Spinal cord (tissue), 10 donors: ENCODE data around the gene ATG7. TPM values are rescaled to one million over a fixed set of nuclear protein-coding genes. Genes with fewer than 3 reads are reported as not detected.
A peak's percentile ranks its signal among the peaks of the same experiment; 100 is the strongest.
"Not testable (repeated sequence)": the region's sequence is repeated elsewhere in the genome, so short reads cannot be mapped to it uniquely, and the experiment has no call there.

Source experiments
- DNase-seq, 6 donors: peaks; one replicate each; pipeline versions ENCODE4 v3.0.0 to v3.0.0-alpha.2; 2013 to 2015; ENCODE audit warnings: low spot score in 6 of 6, low read depth in 4 of 6
- H3K27ac ChIP-seq: one replicate; pipeline ENCODE4 v1.5.1; 2013; ENCODE audit warnings: low read depth, low read length, control low read depth
- H3K27me3 ChIP-seq: one replicate; pipeline ENCODE4 v1.6.1; 2013; ENCODE audit warnings: low read length; ENCODE audit not compliant: control insufficient read depth, insufficient read depth
- H3K36me3 ChIP-seq: one replicate; pipeline ENCODE4 v1.6.1; 2013; ENCODE audit warnings: low read length; ENCODE audit not compliant: control insufficient read depth, insufficient read depth
- H3K4me1 ChIP-seq: one replicate; pipeline ENCODE4 v1.6.1; 2013; ENCODE audit warnings: low read length; ENCODE audit not compliant: control insufficient read depth, insufficient read depth
- H3K4me3 ChIP-seq: one replicate; pipeline ENCODE4 v1.5.1; 2013; ENCODE audit warnings: low read depth, low read length, control low read depth
- H3K9me3 ChIP-seq: one replicate; pipeline ENCODE4 v1.6.1; 2013; ENCODE audit warnings: low read length; ENCODE audit not compliant: control insufficient read depth, insufficient read depth
- WGBS: methylation state at CpG from one replicate; pipeline ENCODE4 v1.1.5; 2013; ENCODE audit warnings: missing lambda C conversion rate; ENCODE audit not compliant: insufficient coverage; 5-methylcytosine and 5-hydroxymethylcytosine counted together
- polyA plus RNA-seq, 2 donors: library from polyadenylated mRNA; unstranded; fragments of 120-200 nt; gene quantifications; one replicate each; pipeline ENCODE4 v1.2.1, GENCODE V29; 2013; ENCODE audit not compliant: insufficient read length in 2 of 2
- total RNA-seq, 2 donors: library from RNA; depleted of rRNA in 1 of 2; stranded (reverse); fragments of 120-200 nt in 1 of 2; fragments of >200 nt in 1 of 2; gene quantifications; one replicate each; pipeline versions ENCODE4 v1.2.3 to v1.2.4, GENCODE V29; 2013 to 2014
- donor health status: healthy.

Gene ATG7
- total and polyA plus RNA-seq, 4 donors, result 18.2 to 48.0 (median 26.4) TPM

DNA sequence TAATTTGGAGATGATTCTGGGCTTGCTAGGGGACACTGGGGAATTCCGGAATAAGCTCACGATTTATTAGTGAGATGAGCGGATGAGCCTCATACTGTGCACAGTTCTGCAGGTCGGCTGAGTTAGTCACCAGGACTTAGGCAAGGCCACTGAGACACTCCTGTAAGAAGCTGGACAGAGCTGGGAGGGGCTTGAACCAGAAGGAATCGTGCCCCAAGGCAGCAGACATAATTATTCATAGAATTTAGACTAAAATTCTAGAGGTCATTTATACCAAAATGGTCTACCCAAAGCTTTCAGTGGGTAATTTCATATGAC lies 250.2 kb downstream of the ATG7 start:
- no peak overlapping the region for H3K27ac ChIP-seq
- no peak overlapping the region for H3K4me3 ChIP-seq
- DNase-seq, result no peak
- 85% methylated on average over 4 of the region's 5 CpGs for WGBS
- H3K36me3 ChIP-seq, result no peaks in the 10 kb centered on the region
- peaks cover 1% of the 10 kb centered on the region for H3K9me3 ChIP-seq
- peaks cover 6% of the 10 kb centered on the region for H3K4me1 ChIP-seq
- no peaks in the 10 kb centered on the region for H3K27me3 ChIP-seq

DNA sequence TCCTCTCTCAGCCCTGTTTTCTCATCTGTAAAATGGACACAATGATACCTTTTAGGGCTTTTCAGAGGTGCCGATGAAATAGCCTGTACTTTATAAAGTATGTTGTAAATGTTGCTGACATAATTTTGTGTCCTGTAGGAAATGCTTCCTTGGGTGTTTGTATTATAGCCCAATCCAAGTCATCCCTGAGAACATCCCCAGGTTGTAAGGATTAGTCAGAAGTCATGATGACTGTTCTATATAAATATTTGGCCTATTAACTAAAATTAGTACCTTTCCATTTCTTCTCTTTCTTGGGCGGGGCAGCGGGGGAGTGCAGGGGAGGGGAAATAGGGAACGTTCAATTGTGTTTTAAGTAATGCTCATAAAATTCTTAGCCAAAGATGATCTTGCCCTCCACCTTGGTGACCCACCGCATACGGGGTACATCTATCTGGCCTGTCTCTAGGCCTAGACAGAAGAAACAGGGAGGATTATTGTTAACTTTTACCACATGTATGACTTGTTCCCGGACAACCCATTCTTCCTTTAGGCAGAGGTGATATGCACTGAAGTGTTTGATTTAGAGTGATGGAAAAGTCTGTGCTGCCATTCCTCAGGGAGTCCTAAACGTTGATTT lies 250.9 kb downstream of the ATG7 start:
- peaks cover 6% of the 10 kb centered on the region for H3K4me1 ChIP-seq
- H3K9me3 ChIP-seq, result peaks cover 1% of the 10 kb centered on the region
- no peak for DNase-seq
- no peak overlapping the region for H3K4me3 ChIP-seq
- H3K27ac ChIP-seq, result peak overlapping the region; percentile 67
- no peaks in the 10 kb centered on the region for H3K36me3 ChIP-seq
- H3K27me3 ChIP-seq, result no peaks in the 10 kb centered on the region
- 0% methylated on average over 1 of the region's 8 CpGs for WGBS

DNA sequence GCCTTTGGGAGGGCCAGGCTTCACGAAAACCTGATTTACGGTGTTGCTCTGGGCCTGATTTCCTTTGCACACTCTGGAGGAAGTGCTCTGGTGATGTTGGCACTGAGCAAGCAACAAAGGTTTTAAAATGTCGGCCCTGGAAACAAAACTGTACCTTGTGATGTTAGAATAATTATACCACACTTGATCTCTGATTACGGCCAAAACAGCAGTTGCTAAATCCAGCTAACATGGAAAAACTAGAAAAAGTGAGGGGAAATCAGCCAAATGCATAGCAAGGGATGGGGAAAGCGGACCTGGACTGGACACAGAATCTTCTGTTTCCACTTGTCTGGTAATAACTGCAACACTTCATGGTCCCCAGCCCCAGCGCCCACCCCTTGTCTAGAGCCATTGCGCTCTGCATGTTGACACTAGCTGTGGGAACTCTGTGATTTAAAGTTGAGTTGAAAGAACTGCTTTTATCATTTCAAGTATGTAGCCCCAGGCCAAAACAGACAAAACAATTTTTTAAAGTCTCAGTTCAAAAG lies 251.4 kb downstream of the ATG7 start:
- H3K27me3 ChIP-seq, result no peaks in the 10 kb centered on the region
- 55% methylated on average over 2 of the region's 7 CpGs for WGBS
- DNase-seq, result peak in 2 of 6 donors; percentile 62 to 63

DNA sequence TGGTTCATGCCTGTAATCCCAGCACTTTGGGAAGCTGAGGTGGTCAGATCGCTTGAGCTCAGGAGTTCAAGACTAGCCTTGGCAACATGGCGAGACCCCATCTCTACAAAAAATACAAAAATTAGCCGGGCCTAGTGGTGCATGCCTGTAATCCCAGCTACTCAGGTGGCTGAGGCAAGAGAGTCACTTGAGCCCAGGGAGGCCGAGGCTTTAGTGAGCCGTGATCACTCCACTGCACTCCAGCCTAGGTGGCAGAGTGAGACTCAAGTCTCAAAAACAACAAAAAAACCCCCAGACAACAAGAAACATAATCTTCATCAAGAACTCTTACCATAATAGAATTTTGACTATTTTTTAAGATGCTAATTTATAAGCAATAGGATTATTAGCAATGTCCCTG lies 253.9 kb downstream of the ATG7 start:
- H3K27ac ChIP-seq, H3K9me3 ChIP-seq, DNase-seq, H3K27me3 ChIP-seq, H3K36me3 ChIP-seq, H3K4me3 ChIP-seq: not testable (repeated sequence)
- peaks cover 23% of the 10 kb centered on the region for H3K4me1 ChIP-seq
- 96% methylated on average over 5 of the region's 5 CpGs for WGBS

More for the DNA sequence above, 251.4 kb downstream of the ATG7 start:
- Histone ChIP-seq H3K4me1 (peaks cover 6% of the 10 kb centered on the region), H3K4me3 (no peak overlapping the region), H3K36me3 (no peaks in the 10 kb centered on the region), H3K27ac (peak overlapping the region; percentile 67), H3K9me3 (peaks cover 1% of the 10 kb centered on the region)

DNA sequence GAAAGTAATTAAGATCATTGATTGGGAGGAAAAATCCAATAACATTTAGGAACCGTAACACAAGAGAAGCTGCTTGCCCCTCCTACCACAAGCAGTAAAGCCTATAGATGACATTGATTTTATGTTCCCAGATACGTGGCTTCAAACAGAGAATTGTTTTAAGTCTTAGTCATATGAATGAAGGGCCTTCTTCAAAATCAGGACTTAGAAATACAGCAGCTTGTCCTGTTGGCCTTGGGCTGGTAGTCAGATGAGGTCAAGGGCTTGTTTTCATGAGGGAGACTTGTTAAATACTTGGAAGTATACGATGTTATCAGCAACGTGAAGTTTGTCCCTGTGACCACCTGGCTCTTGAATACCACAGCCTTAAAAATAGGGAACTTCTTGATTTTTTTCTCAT lies 257.1 kb downstream of the ATG7 start:
- Histone ChIP-seq H3K27ac (no peak overlapping the region), H3K27me3 (no peaks in the 10 kb centered on the region), H3K4me3 (no peak overlapping the region), H3K36me3 (no peaks in the 10 kb centered on the region), H3K4me1 (peaks cover 29% of the 10 kb centered on the region), H3K9me3 (peaks cover 1% of the 10 kb centered on the region)
- WGBS, result 90% methylated on average over 2 of the region's 4 CpGs
- DNase-seq, result no peak

DNA sequence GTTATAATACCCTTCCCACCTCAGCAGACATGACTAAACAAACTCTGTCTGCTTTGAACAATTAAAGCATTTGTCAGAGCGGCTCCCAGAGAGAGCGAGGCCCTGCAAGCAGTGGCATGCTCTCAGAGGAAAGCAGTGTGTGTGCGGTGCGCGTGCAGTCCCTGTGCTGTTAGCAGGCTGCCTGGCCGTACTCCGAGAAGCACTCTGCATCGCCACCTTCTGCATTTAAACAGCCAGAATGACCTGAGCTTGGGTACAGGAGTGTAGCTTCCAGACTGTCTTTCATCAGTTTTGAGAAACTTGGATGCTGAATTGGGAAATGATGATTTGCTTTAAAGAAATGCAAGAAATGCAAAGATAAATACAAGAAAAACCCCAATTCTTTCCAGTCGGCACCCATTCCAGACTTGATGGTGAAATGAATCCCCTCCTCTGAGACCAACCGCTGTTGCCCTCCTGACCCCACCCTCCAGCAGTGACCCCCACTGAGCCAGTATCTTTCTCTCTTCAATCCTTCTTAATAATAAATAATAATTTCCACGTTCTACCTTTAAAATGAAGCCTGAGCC lies 258.0 kb downstream of the ATG7 start:
- 33% methylated on average over 10 of the region's 11 CpGs for WGBS
- no peaks in the 10 kb centered on the region for H3K36me3 ChIP-seq
- H3K9me3 ChIP-seq, result peaks cover 1% of the 10 kb centered on the region
- peak overlapping the region; percentile 61 for H3K27ac ChIP-seq
- DNase-seq, result peak in 2 of 6 donors; percentile 83 to 84
- peaks cover 39% of the 10 kb centered on the region for H3K4me1 ChIP-seq
- no peaks in the 10 kb centered on the region for H3K27me3 ChIP-seq
- H3K4me3 ChIP-seq, result no peak overlapping the region

DNA sequence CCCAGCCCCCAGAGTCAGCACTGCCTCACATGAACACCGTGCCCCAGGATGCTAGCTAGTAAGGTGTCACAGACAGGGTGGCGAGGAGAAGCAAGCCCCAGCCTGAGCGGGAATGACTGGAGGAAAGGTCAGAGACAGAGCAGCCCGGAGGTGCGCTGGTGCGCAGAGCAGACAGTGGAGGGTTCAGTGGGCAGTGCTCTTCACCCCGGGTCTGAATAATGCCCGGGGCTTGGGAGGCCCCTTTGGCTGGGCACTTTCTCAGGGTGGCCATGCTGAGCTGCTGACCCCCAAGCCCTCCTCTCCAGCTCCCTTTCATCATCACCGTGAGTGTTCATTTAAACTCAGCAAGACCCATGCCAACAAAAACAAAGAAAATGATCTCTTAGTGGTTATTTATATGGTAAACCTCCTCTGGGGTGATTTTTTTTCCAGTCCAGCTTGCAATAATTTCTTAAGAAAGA lies 260.8 kb downstream of the ATG7 start:
- H3K9me3 ChIP-seq, result no peaks in the 10 kb centered on the region
- no peaks in the 10 kb centered on the region for H3K27me3 ChIP-seq
- H3K36me3 ChIP-seq, result no peaks in the 10 kb centered on the region
- no peak overlapping the region for H3K4me3 ChIP-seq
- WGBS, result 58% methylated on average over 6 of the region's 9 CpGs
- peak in 1 of 6 donors; percentile 61 for DNase-seq
- H3K27ac ChIP-seq, result peak overlapping the region; percentile 75
- H3K4me1 ChIP-seq, result peaks cover 41% of the 10 kb centered on the region

DNA sequence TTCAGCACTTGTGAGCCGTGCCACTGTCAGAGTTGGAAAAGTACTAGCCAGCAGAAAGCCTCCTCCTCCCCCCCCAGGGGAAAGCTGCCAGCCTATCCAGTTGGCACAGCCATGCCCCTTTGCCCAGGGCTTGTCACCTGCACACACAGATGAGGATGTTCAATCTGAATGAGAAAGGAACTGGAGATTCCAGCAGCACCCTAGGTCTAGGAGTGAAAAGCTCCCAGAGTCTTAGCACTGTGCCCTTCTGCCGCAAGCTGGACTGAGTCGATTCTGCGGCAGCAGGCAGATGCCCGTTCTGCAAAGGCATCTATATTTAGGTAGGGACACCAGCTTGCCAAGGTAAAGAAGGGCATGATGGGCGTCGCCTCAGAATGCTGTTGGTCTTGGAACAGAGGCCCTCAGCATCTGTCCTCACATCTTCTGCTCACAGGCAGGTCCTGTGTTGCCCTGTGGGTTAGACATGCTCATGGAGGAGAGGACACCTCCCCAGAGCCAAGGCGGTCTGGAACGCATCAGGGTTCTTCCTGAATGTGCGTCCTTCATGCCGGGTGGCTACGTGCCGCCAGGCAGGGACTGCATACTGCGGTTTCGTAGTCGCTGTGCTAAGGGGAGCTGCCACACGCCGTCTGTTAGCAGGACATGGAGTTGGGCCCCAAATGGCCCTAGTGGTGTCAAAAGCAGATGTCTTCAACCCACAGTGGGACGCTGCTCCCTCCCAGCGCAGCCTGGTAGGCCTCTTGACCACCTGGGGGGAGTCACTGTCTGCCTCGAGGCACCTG lies 262.0 kb downstream of the ATG7 start:
- DNase-seq, result peak in 1 of 6 donors; percentile 26
- Histone ChIP-seq H3K4me3 (no peak overlapping the region), H3K4me1 (peaks cover 41% of the 10 kb centered on the region), H3K9me3 (no peaks in the 10 kb centered on the region), H3K36me3 (no peaks in the 10 kb centered on the region), H3K27ac (peak overlapping the region; percentile 84), H3K27me3 (no peaks in the 10 kb centered on the region)
- WGBS, result 86% methylated on average over 18 of the region's 21 CpGs

DNA sequence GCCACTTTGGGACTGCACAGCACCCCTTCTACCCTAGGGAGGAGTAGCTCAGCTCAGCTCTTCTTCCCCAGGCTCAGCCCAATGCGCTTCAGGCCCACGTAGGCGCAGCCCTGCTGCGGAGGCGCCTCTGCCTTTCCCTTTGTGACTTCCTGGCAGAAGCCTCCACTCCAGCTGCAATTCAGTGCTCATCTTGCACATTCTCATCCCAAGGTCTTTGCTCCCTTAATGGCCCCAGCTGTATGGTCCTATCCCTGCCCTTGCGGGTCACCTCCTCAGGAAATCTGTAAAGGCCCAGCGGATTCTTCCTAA lies 262.6 kb downstream of the ATG7 start:
- Histone ChIP-seq H3K27me3 (no peaks in the 10 kb centered on the region), H3K9me3 (no peaks in the 10 kb centered on the region), H3K36me3 (no peaks in the 10 kb centered on the region), H3K27ac (peak overlapping the region; percentile 84), H3K4me3 (no peak overlapping the region), H3K4me1 (peaks cover 38% of the 10 kb centered on the region)
- WGBS, result 93% methylated on average over 7 of the region's 7 CpGs
- peak in 1 of 6 donors; percentile 26 for DNase-seq
